Calu3 (cell line): Measurements from ENCODE around the gene RASSF7. TPM values are rescaled to one million over a fixed set of nuclear protein-coding genes. Genes with fewer than 3 reads are reported as not detected.

Experiments
- BruUV-seq: library from RNA; stranded (reverse); fragments of 400-500 nt; replicated peaks from 2 replicates; lab custom pipeline; 2021; lab: Mats Ljungman, UMichigan
- CTCF ChIA-PET: fragments of 300-600 bp; sonication (Branson Sonifier 250); formaldehyde crosslinking; loops from one replicate; lab custom pipeline; 2022; ENCODE audit warnings: antibody characterized with exemption; lab: Charles Lee
- DNase-seq: peaks from one replicate; pipeline ENCODE4 v3.0.0; 2022
- H3K27ac Mint-ChIP-seq: one replicate; pipeline ENCODE4 v1.8.0; 2022; ENCODE audit warnings: mixed read lengths; ENCODE audit not compliant: unreplicated experiment
- H3K27me3 Mint-ChIP-seq: one replicate; pipeline ENCODE4 v1.8.0; 2022; ENCODE audit warnings: mixed read lengths; ENCODE audit not compliant: unreplicated experiment
- H3K36me3 Mint-ChIP-seq: one replicate; pipeline ENCODE4 v1.8.0; 2022; ENCODE audit warnings: mild to moderate bottlenecking, moderate library complexity, mixed read lengths; ENCODE audit not compliant: insufficient read depth, unreplicated experiment
- H3K4me1 Mint-ChIP-seq: one replicate; pipeline ENCODE4 v1.8.0; 2022; ENCODE audit warnings: mild to moderate bottlenecking, low read depth, mixed read lengths; ENCODE audit not compliant: unreplicated experiment
- H3K4me3 Mint-ChIP-seq: one replicate; pipeline ENCODE4 v1.8.0; 2022; ENCODE audit warnings: mild to moderate bottlenecking, low read depth, moderate library complexity, mixed read lengths; ENCODE audit not compliant: unreplicated experiment
- H3K9me3 Mint-ChIP-seq: one replicate; pipeline ENCODE4 v1.8.0; 2022; ENCODE audit warnings: low read depth, mixed read lengths; ENCODE audit not compliant: unreplicated experiment
- CTCF ChIP-seq: fragments of 200-600 bp; IDR thresholded peaks from one replicate; pipeline ENCODE4 v1.8.0; 2022; ENCODE audit warnings: antibody characterized with exemption; ENCODE audit not compliant: unreplicated experiment
- intact Hi-C: fragments of 100-400 bp; cut with micrococcal nuclease; formaldehyde crosslinking; loops from one replicate; pipeline ENCODE4 v1.10.0; 2022; ENCODE audit not compliant: unreplicated experiment
- total RNA-seq: library from RNA; stranded (reverse); gene quantifications from 2 replicates; pipeline ENCODE4 v1.2.3, GENCODE V29; 2022

Gene RASSF7
- total RNA-seq, 1 experiment from 2014 or later: 93.3 TPM

- CTCF ChIA-PET: no interaction called here
- intact Hi-C loops: no loop called here
These were observed 22.9 kb upstream of the RASSF7 start for GRCh38 chr11:537622-538430.

DNA sequence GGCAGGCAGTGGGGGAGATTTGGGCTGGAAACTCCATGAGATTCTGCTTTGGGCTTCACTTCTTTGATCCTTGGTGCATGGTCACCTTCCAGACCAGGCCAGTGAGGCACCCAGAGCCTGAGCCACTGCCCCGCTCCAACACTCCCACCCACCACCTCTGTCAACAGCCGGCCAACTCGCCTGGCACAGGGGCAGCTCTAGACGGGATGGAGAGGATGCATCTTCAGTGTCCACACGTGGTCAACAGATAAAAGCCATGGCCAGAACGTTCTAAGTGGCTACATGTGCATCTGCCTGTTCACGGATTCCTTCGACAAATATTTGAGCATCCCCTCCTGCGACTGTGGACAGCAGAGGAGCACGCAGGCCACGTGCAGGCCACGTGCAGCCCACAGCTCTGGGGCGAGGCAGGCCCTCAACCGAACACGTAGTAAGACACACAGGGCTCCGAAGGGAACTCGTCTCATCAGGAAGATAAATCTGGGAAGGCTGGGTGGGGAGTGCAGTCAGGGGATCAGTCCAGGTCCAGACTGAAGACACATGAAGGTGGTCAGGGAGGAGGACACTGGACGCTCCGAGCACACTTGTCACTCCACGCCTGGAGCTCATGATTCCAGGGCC lies 22.2 kb upstream of the RASSF7 start:
- intact Hi-C loops: no loop called here
- no peak for DNase-seq
- Mint-ChIP-seq H3K27ac (no peak overlapping the region), H3K36me3 (peaks cover 43% of the 10 kb centered on the region), H3K4me1 (peaks cover 7% of the 10 kb centered on the region), H3K9me3 (no peaks in the 10 kb centered on the region), H3K27me3 (no peaks in the 10 kb centered on the region), H3K4me3 (no peak overlapping the region)
- CTCF ChIA-PET: no interaction called here
- no peak for TF ChIP-seq CTCF
- BruUV-seq: no TSS peak

More at GRCh38 chr11:537622-538430, 22.9 kb upstream of the RASSF7 start:
- no TSS peak for BruUV-seq
- H3K9me3 Mint-ChIP-seq: no peaks in the 10 kb centered on the region
- peak overlapping the region; percentile 90 for H3K4me3 Mint-ChIP-seq
- H3K27me3 Mint-ChIP-seq: no peaks in the 10 kb centered on the region
- peaks cover 7% of the 10 kb centered on the region for H3K4me1 Mint-ChIP-seq
- no peak for DNase-seq
- no peak for TF ChIP-seq CTCF
- peak overlapping the region; percentile 66 for H3K27ac Mint-ChIP-seq
- H3K36me3 Mint-ChIP-seq: peaks cover 48% of the 10 kb centered on the region

GRCh38 chr11:539971-540481 lies 20.7 kb upstream of the RASSF7 start:
- Mint-ChIP-seq H3K4me1 (peaks cover 7% of the 10 kb centered on the region), H3K4me3 (no peak overlapping the region), H3K36me3 (peaks cover 28% of the 10 kb centered on the region), H3K27ac (no peak overlapping the region), H3K27me3 (no peaks in the 10 kb centered on the region), H3K9me3 (no peaks in the 10 kb centered on the region)
- TF ChIP-seq CTCF: no peak
- no TSS peak for BruUV-seq
- intact Hi-C loops: no loop called here
- no peak for DNase-seq
- CTCF ChIA-PET: no interaction called here

DNA sequence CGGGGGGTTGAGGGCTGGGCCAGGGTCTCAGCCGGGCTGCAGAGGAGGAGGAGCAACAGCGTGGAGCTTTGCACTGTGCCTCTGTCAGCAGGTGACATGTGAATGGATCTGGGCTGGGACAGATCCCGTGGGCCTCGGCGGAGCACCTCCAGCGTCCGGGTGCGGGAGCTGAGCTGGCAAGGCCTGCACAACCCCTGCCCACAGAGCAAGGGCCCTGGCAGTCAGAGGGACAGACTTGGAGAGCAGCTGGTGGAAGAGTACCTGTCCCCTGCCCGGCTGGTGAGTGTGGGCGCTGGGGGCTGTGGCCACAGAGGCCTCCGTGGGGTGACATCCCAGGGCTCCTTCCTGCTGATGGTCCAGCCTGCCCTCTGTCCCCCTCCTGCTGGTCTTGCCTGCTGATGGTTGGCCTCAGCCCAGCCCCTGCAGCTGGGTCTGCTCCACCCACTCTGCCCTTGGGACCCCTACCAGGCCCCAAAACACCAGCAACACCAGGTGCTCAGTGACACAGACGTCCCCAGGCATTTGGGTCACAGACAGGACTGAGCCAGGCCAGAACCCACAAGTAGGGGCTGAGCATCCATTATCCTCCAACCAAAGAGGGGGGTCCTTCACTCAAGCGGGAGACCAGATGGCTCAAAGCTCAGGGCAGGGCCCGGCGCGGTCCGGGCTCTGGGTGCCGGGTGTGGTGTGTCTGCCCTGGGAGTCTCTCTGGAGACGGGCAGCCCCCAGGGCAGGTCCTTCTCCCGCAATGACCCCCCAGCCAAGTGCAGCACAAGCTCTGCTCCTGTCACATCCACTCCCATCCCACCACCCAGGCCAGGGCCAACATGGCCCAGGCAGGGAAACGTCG lies 20.0 kb upstream of the RASSF7 start:
- no peak for DNase-seq
- intact Hi-C loops: no loop called here
- Mint-ChIP-seq H3K9me3 (no peaks in the 10 kb centered on the region), H3K4me1 (peaks cover 7% of the 10 kb centered on the region), H3K36me3 (peaks cover 24% of the 10 kb centered on the region), H3K27me3 (no peaks in the 10 kb centered on the region), H3K4me3 (no peak overlapping the region), H3K27ac (no peak overlapping the region)
- CTCF ChIA-PET: no interaction called here
- no peak for TF ChIP-seq CTCF
- BruUV-seq: no TSS peak
